Measurements from ENCODE around the gene IDH3B. TPM values are rescaled to one million over a fixed set of nuclear protein-coding genes. Genes with fewer than 3 reads are reported as not detected.

The IDH3B gene
- 58.4 and 62.0 TPM in 2 replicates for total RNA-seq

DNA sequence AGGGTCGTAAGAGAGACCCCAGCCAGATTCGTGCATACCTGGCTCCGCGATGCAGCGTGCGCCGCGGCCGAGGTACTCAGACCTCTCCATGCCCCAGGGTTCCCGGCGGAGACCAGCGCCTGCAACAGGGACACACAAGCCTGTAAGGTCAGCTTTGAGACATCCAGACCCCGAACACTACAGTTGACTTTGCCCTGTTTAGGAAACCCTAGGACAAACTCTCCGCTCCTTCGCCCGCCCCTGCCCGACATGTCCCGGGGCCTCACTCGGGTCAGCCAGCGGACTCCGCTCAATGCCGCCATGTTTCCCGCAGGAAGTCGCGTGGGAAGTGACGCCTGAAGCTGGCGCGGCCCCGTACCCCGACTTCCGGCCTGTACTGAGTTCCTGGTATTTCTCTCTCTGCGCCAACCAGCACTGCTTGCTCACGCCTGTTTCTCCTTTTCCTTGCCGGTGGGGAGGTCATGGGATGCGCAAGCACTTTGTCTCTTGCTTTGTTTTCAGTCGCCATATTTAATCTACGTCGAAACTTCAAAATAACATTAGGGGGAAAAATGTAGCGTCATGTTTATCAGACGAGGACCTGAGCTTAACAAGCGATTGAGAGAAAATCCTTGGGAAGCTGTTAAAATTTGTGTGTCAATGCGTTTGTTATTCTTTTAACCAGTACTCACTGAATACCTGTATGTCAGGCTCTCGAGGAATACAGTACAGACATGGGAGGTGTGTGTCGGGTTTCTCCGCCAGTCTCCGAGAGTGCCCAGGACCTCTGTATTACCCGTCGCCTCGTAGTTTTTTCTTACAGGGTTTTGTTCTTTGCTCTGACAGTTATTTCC is at the start of gene IDH3B:
IDH3B (minus strand) TSS at position 330 of the 833 bp plus-strand sequence; CDS start at position 302, 28 bp downstream.

DNA sequence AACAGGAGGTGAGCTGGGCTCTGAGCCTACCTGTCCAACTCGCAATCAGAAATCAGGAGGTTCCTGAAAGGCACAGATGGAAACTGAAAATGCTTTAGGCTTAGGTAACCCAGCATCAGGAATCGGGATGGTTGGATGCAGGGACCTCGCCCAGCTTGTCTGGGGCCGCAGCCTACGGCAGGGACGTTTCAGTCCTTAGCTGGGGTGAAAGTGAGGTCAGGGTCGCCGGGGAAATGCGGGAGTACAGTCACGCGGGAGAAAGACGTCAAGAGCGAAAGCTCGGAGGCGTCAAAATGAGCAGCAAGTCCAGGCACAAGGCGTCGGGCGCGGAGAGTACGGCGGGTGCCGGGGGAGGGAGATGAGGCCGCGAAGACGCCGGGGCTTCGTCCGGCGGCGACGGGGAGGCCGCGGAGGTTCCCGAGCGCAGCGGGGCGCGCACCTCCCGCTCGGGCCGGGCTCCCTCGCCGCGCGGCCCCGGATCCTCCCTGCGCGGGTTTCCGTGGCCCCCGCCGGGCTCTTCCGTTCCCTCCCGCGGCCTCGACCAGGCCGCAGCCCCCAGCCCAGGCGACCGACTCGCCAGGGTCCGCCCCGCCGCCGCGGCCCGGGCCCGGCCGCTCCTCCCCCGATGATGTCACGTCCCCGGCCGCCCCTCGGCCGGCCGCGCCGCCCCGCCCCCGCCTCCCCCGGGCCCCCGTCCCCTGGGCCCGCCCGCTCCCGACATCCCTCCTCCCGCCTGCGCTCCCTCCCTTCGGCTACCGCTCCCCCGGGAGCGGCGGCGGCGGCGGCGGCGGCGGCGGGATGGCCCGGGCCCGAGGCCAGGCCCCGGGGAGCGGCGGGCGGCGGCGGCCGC is 28.2 kb upstream of the IDH3B start, which contains the start of gene EBF4:
EBF4 (plus strand) TSS at position 745 of the 850 bp plus-strand sequence. CDS start 866 bp downstream, outside the sequence.

DNA sequence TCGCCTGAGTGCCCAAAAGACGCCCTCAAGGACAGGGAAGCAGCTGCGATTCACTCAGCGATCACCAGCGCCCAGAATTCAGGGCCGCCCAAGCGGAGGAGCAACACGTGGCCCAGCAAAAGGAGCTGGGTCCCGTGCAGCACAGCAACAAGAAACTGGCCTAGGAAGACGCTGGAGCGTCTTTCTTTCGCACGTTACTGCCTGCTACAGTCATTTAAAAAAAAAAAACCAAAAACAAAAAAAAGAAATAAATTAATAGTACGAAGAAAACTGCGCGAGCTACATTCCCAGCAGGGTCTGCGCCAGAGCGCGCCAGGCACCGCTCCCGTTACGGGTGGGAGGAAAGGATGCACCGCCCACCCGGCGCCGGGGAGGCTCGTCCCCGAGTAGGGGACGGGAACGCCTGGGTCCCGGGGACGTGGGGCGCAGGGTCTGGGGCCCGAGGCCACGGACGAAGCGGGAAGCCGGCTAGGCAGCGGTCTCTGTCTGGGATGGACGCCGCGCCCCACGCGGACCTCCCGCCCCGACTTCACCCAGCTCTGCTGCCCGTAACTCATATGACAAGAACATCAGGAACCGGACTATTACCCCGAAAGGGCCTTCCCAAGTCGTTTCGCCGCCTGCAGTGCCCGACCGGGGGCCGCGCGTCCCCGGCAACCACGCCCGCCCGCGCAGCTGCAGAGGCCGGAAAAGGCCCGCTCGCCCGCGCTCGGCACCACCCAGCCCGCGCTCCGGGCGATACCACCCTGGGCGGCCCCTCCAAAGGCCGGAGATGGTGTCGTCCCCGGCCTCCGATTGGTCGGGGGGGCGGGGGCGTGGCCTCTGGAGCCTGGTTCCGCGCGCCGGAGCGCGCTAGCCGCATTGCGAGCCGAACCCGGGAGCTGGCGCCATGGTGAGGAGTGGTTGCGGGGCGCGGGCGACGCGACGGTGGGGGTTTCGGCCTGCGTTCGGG is 12.0 kb downstream of the IDH3B start, which contains the start of gene NOP56:
NOP56 (plus strand) TSS at position 861 of the 952 bp plus-strand sequence; CDS start at position 890, 29 bp downstream.

Other genes starting within 250 kb of the IDH3B start
- gene SNRPB, start 193.4 kb downstream of the IDH3B start, total RNA-seq: 150 and 161 TPM in 2 replicates
- gene ZNF343, start 155.3 kb downstream of the IDH3B start, total RNA-seq: 4.8 and 16.0 TPM in 2 replicates
- not detected in 2 replicates for gene TMC2, start 127.6 kb downstream of the IDH3B start, total RNA-seq
- 66.0 and 77.4 TPM in 2 replicates for gene NOP56, start 11.6 kb downstream of the IDH3B start, total RNA-seq
- 0.49 and 0.69 TPM in 2 replicates for gene EBF4, start 28.6 kb upstream of the IDH3B start, total RNA-seq
- 85.5 and 93.2 TPM in 2 replicates for gene CPXM1, start 136.4 kb upstream of the IDH3B start, total RNA-seq
- gene C20orf141, start 150.8 kb upstream of the IDH3B start, total RNA-seq: 1.2 TPM in 1 of 2 replicates, not detected in the other
- gene TMEM239, start 152.1 kb upstream of the IDH3B start, total RNA-seq: not detected in 2 replicates
- gene PCED1A, start 176.4 kb upstream of the IDH3B start, total RNA-seq: 34.2 and 45.4 TPM in 2 replicates
- gene VPS16, start 176.5 kb upstream of the IDH3B start, total RNA-seq: 26.4 and 34.6 TPM in 2 replicates
- 39.4 and 44.0 TPM in 2 replicates for gene PTPRA, start 209.3 kb upstream of the IDH3B start, total RNA-seq